Stimulated activated naive B cell treated with anti-CD40 and anti-IgM and Interleukin-4, amounts not matched to agents 10 μg/mL and 1 μg/mL and 100 μg/mL, for 72 hours (primary cell): ENCODE results near the gene HSPA5.

ENCODE experiments used
- ATAC-seq, 2 donors: fragments of 150-1000 bp; cut with Tn5 transposase; replicated peaks; 2 replicates each; pipeline ENCODE4 v1.10.0; 2021; ENCODE audit warnings: moderate library complexity in 1 of 2
- DNase-seq: peaks from one replicate; pipeline ENCODE4 v3.0.0; 2021
- H3K27ac Mint-ChIP-seq: one replicate; pipeline ENCODE4 v1.8.0; 2022; ENCODE audit warnings: mild to moderate bottlenecking, mixed read lengths
- H3K27me3 Mint-ChIP-seq, 2 donors: one replicate each; pipeline ENCODE4 v1.8.0; 2022; ENCODE audit warnings: mixed read lengths in 2 of 2
- H3K36me3 Mint-ChIP-seq, 2 donors: one replicate each; pipeline ENCODE4 v1.8.0; 2022; ENCODE audit warnings: mixed read lengths in 2 of 2, mild to moderate bottlenecking in 1 of 2
- H3K4me1 Mint-ChIP-seq, 2 donors: one replicate each; pipeline ENCODE4 v1.8.0; 2022; ENCODE audit warnings: mixed read lengths in 2 of 2, mild to moderate bottlenecking in 1 of 2
- H3K4me3 Mint-ChIP-seq, 2 donors: one replicate each; pipeline ENCODE4 v1.8.0; 2022; ENCODE audit warnings: mild to moderate bottlenecking in 2 of 2, mixed read lengths in 2 of 2, moderate library complexity in 1 of 2
- H3K9me3 Mint-ChIP-seq, 2 donors: one replicate each; pipeline ENCODE4 v1.8.0; 2022; ENCODE audit warnings: mixed read lengths in 2 of 2, mild to moderate bottlenecking in 1 of 2

Gene HSPA5

DNA sequence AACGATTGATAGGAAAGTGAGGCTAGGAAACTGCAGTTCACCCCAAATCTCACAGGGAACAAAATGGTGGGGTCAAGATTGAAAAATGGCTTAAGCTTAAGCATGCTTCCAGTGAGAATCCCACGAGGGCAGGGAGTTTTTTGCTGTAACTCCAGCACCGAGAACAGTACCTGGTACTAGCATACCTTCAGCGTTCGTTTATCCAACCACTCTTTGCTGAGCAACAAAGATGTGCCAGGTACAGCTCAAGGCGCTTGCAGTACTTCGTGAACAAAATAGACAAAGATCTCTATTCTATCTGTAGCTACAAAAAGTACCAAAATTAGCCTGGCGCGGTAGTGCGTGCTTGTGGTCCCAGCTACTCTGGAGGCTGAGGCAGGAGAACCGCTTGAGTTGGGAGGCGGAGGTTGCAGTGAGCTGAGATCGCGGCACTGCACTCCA, 50.8 kb downstream of the HSPA5 start:
- Mint-ChIP-seq H3K4me3 (peak overlapping the region; percentile 93 to 98), H3K27ac (peak overlapping the region; percentile 95), H3K4me1 (peaks cover 6 to 29% of the 10 kb centered on the region in 2 donors), H3K27me3 (no peaks in the 10 kb centered on the region), H3K9me3 (no peaks in the 10 kb centered on the region), H3K36me3 (peaks cover 0 to 4% of the 10 kb centered on the region in 2 donors)
- DNase-seq (no peak), ATAC-seq (peak; percentile 2 to 5)

- Mint-ChIP-seq H3K9me3 (no peaks in the 10 kb centered on the region), H3K4me1 (peaks cover 6 to 26% of the 10 kb centered on the region in 2 donors), H3K27ac (peak within 1 kb of the TSS; percentile 95), H3K36me3 (peaks cover 0 to 4% of the 10 kb centered on the region in 2 donors), H3K4me3 (peak within 1 kb of the TSS; percentile 93 to 98), H3K27me3 (no peaks in the 10 kb centered on the region)
- ATAC-seq: peak; percentile 97 to 98
- peak; percentile 96 for DNase-seq
Measured at GRCh38 chr9:125189361-125190289, 51.5 kb downstream of the HSPA5 start, which contains the start of gene PPP6C. Gene PPP6C, minus strand, starts transcription at chr9:125189803. Its CDS starts 85 bp downstream, at chr9:125189718.

DNA sequence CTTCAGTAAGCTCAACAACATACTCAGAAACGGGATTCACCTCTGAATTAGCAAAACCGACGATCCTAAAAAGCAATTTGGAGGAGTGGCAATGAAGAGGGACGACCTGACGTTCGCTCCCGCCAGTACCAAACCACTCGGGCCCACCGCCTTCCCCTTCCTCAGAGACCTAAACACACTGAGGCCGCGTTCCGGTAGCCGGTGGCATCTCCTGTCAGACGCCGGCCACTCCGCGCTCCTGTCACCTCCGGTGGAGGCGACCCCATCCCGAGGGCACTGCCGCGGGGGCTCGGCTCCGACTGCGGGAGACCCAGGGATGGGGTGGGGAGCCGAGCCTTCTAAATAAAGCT, 52.2 kb downstream of the HSPA5 start:
- peaks cover 8 to 28% of the 10 kb centered on the region in 2 donors for H3K4me1 Mint-ChIP-seq
- ATAC-seq: peak; percentile 26 to 31

More for the DNA sequence above, 52.2 kb downstream of the HSPA5 start:
- H3K9me3 Mint-ChIP-seq: no peaks in the 10 kb centered on the region
- DNase-seq: peak; percentile 6
- H3K4me3 Mint-ChIP-seq: peak overlapping the region; percentile 93 to 98
- H3K27ac Mint-ChIP-seq: peak overlapping the region; percentile 95
- peaks cover 0 to 7% of the 10 kb centered on the region in 2 donors for H3K36me3 Mint-ChIP-seq
- no peaks in the 10 kb centered on the region for H3K27me3 Mint-ChIP-seq
